ENCODE measurements around the gene DCDC2C. TPM values are rescaled to one million over a fixed set of nuclear protein-coding genes. Genes with fewer than 3 reads are reported as not detected.
A peak's percentile ranks its signal among the peaks of the same experiment; 100 is the strongest.
"Not testable (repeated sequence)": the region's sequence is repeated elsewhere in the genome, so short reads cannot be mapped to it uniquely, and the experiment has no call there.

Gene DCDC2C
- total RNA-seq, 3 donors from 2014 or later, result 0.35 TPM; not detected in 2

- intact Hi-C loops (cut with DNase I, micrococcal nuclease), result no loop called here
- no peaks in the 10 kb centered on the region for H3K36me3 ChIP-seq (ENCODE audit: low read depth)
- no peak for ATAC-seq
- H3K4me3 ChIP-seq, result no peak overlapping the region
- no peak for DNase-seq
- H3K4me1 ChIP-seq (ENCODE audit: low read depth), result no peaks in the 10 kb centered on the region
- TF ChIP-seq, protein P1, sequence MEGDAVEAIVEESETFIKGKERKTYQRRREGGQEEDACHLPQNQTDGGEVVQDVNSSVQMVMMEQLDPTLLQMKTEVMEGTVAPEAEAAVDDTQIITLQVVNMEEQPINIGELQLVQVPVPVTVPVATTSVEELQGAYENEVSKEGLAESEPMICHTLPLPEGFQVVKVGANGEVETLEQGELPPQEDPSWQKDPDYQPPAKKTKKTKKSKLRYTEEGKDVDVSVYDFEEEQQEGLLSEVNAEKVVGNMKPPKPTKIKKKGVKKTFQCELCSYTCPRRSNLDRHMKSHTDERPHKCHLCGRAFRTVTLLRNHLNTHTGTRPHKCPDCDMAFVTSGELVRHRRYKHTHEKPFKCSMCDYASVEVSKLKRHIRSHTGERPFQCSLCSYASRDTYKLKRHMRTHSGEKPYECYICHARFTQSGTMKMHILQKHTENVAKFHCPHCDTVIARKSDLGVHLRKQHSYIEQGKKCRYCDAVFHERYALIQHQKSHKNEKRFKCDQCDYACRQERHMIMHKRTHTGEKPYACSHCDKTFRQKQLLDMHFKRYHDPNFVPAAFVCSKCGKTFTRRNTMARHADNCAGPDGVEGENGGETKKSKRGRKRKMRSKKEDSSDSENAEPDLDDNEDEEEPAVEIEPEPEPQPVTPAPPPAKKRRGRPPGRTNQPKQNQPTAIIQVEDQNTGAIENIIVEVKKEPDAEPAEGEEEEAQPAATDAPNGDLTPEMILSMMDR (IDR thresholded peaks at IDR 0.05), result no peak
- H3K9me3 ChIP-seq, result peaks cover 48% of the 10 kb centered on the region
Measured at GRCh38 chr2:3814706-3815245, 111.4 kb downstream of the DCDC2C start.

DNA sequence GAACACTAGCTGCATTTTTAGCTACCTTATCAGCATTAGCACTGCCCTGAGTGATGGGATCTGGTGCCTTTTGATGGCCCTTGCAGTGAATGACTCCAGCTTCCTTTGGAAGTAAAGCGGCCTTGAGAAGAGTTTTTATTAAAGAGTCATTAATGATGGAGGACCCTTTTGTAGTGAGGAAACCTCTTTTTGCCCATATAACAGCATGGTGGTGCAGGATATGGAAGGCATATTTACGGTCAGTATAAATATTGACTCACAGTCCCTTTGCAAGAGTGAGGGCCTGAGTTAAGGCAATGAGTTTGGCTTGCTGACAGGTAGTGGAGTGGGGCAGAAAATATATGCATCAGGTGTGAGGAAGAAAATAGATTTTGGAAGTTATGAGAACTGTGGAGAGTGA lies 113.8 kb downstream of the DCDC2C start:
- H3K4me3 ChIP-seq; DNase-seq; H3K36me3 ChIP-seq (ENCODE audit: low read depth); intact Hi-C loops (cut with DNase I, micrococcal nuclease); H3K4me1 ChIP-seq (ENCODE audit: low read depth); ATAC-seq: not testable (repeated sequence)
- H3K9me3 ChIP-seq, result peaks cover 43% of the 10 kb centered on the region

GRCh38 chr2:3823748-3824147 lies 120.4 kb downstream of the DCDC2C start:
- intact Hi-C loops (cut with DNase I, micrococcal nuclease), result no loop called here
- DNase-seq, result no peak
- ATAC-seq, result no peak
- Histone ChIP-seq H3K4me1 (ENCODE audit: low read depth) (no peaks in the 10 kb centered on the region), H3K4me3 (no peak overlapping the region), H3K9me3 (peaks cover 29% of the 10 kb centered on the region), H3K36me3 (ENCODE audit: low read depth) (no peaks in the 10 kb centered on the region)
- TF ChIP-seq, protein P1 (IDR thresholded peaks at IDR 0.05), result no peak

DNA sequence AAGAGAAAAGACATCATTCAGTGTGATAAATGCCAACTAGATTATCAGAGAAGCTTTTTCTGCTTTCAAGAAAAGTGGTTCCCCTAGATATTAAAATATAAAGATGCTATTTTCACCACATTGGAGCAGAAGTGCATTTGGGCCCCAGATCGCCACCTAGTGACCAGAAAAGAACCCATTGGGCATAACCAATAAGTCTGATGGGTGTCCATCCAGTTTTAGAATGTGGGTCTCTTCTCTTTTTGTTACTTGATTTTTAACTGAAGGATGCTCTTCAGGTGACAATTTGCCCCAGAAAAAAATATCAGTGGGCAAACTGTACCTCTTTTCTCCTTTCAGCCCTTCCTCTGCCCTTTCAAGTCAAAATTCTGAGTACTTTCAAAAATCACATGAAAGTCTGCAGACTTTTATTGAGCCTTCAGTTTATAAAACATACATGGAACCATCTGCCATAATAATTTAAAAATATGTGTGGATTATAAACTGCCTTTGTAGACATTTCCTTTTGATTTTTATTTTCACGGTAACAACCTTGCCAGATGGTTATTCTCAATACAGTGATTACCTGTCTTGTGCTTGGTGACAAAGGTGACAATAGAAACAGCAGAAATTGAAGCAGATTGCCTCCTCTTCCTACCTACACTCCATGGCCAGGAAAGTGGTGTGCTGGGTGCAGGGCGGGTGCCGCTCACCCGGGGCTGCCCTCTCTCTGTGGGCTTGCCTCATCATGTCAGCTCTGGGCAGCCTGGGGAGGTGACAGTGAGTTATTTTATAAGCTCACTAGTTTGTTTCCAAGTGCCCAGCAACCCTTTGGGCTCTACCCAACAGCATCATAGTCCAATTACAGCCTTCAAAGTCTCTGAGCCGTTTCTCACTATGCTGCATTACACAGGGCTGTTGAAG lies 124.5 kb downstream of the DCDC2C start:
- H3K4me3 ChIP-seq, result no peak overlapping the region
- TF ChIP-seq, protein P1 (IDR thresholded peaks at IDR 0.05), result no peak
- no peaks in the 10 kb centered on the region for H3K36me3 ChIP-seq (ENCODE audit: low read depth)
- ATAC-seq (no peak), DNase-seq (peak in 1 of 3 donors; percentile 16)
- no peaks in the 10 kb centered on the region for H3K4me1 ChIP-seq (ENCODE audit: low read depth)
- peaks cover 28% of the 10 kb centered on the region for H3K9me3 ChIP-seq
- intact Hi-C loops (cut with DNase I, micrococcal nuclease), result no loop called here

DNA sequence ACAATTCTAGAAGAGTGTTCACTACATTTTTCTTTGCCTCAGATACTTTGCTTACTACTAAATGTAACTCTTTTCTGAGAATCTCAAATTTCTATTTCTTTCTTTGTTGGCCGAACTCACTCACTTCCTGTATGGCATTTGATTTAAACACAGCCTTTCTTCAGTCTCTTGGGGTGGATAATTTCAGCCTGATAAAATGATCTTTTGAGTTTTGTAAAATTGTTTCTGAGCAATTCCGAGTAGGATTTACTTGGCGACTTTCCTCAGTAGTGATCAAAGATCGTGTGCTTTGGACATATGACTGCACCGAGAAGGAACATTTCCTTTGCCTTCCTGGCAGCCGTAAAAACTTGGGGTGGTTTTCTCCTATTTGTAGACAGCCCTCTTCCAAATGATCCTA lies 127.4 kb downstream of the DCDC2C start:
- peaks cover 20% of the 10 kb centered on the region for H3K9me3 ChIP-seq
- H3K36me3 ChIP-seq (ENCODE audit: low read depth), result no peaks in the 10 kb centered on the region
- no peak overlapping the region for H3K4me3 ChIP-seq
- TF ChIP-seq, protein P1 (IDR thresholded peaks at IDR 0.05), result no peak
- no peaks in the 10 kb centered on the region for H3K4me1 ChIP-seq (ENCODE audit: low read depth)
- ATAC-seq, result no peak
- intact Hi-C loops (cut with DNase I, micrococcal nuclease), result no loop called here
- no peak for DNase-seq

DNA sequence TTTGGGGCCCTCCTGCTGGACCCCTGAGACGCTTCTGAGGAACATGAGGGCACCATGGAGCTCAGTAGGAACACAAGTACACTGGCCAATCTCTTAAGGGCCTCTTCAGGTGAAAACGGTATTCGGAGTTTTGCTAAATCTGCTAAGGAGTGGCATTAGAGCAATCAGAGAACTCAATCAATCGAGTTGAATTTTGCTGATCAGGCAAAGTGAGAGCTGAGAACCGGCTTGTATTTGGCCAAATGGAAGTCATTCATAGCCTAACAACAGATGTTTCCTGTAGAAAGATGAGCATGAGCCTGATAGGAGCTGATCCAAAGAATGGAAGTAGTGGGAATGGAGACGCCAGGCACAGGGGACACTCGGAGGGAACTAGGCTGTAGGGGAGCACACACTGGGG lies 133.7 kb downstream of the DCDC2C start:
- intact Hi-C loops (cut with DNase I, micrococcal nuclease), result no loop called here
- Histone ChIP-seq H3K4me3 (no peak overlapping the region), H3K4me1 (ENCODE audit: low read depth) (no peaks in the 10 kb centered on the region), H3K9me3 (peaks cover 42% of the 10 kb centered on the region), H3K36me3 (ENCODE audit: low read depth) (no peaks in the 10 kb centered on the region)
- DNase-seq (no peak), ATAC-seq (no peak)
- TF ChIP-seq, protein P1 (IDR thresholded peaks at IDR 0.05), result no peak
